CD4-positive, alpha-beta T cell (primary cell): ENCODE data around the gene DYNC1I2. TPM values are rescaled to one million over a fixed set of nuclear protein-coding genes. Genes with fewer than 3 reads are reported as not detected.

Source experiments
- ATAC-seq: fragments of 200-7000 bp; cut with Tn5 transposase; one replicate; pipeline ENCODE4 v1.10.0; 2022; ENCODE audit warnings: mild to moderate bottlenecking; ENCODE audit not compliant: poor library complexity
- CTCF ChIA-PET: fragments of 350-600 bp; sonication (Branson Sonifier 250); formaldehyde crosslinking; loops from one replicate; lab custom pipeline; 2021; ENCODE audit warnings: antibody characterized with exemption, inconsistent platforms; lab: Charles Lee
- POLR2A ChIA-PET: fragments of 350-600 bp; sonication (Branson Sonifier 250); formaldehyde crosslinking; loops from one replicate; lab custom pipeline; 2021; ENCODE audit warnings: antibody characterized with exemption, inconsistent platforms; lab: Charles Lee
- DNase-seq, 14 experiments: peaks; one replicate each; pipeline ENCODE4 v3.0.0-alpha.2; 2013 to 2020; ENCODE audit warnings: mixed read lengths in 2 of 14
- H3K27ac ChIP-seq, 2 donors: one replicate each; pipeline versions ENCODE4 v1.5.1 to v1.7.0; 2013; ENCODE audit warnings: low read length in 2 of 2, low read depth in 1 of 2, mild to moderate bottlenecking in 1 of 2
- H3K27me3 ChIP-seq, 2 experiments: 1 replicate in 1 of 2; 2 replicates in 1 of 2; pipeline versions ENCODE4 v1.6.1 to v1.7.0; 2013; ENCODE audit warnings: low read length in 2 of 2, control low read depth in 1 of 2, mild to moderate bottlenecking in 1 of 2, moderate library complexity in 1 of 2; ENCODE audit not compliant: insufficient read depth in 2 of 2, control insufficient read depth in 1 of 2
- H3K36me3 ChIP-seq: one replicate; pipeline ENCODE4 v1.6.1; 2013; ENCODE audit warnings: low read length, control low read depth; ENCODE audit not compliant: insufficient read depth
- H3K4me1 ChIP-seq: one replicate; pipeline ENCODE4 v1.6.1; 2013; ENCODE audit warnings: low read length, control low read depth; ENCODE audit not compliant: insufficient read depth
- H3K4me3 ChIP-seq: one replicate; pipeline ENCODE4 v1.5.1; 2013; ENCODE audit warnings: mild to moderate bottlenecking, low read length, moderate library complexity
- H3K9me3 ChIP-seq, 2 experiments: 1 replicate in 1 of 2; 2 replicates in 1 of 2; pipeline versions ENCODE4 v1.6.1 to v1.7.0; 2013; ENCODE audit warnings: low read length in 2 of 2, mild to moderate bottlenecking in 2 of 2, control low read depth in 1 of 2, moderate library complexity in 1 of 2; ENCODE audit not compliant: control insufficient read depth in 1 of 2, insufficient read depth in 1 of 2
- H3K27ac Mint-ChIP-seq: one replicate; pipeline ENCODE4 v1.8.0; 2020; ENCODE audit warnings: mixed read lengths
- H3K27me3 Mint-ChIP-seq: one replicate; pipeline ENCODE4 v1.8.0; 2021; ENCODE audit warnings: mixed read lengths
- H3K36me3 Mint-ChIP-seq: one replicate; pipeline ENCODE4 v1.8.0; 2021; ENCODE audit warnings: low read depth, mixed read lengths
- H3K4me1 Mint-ChIP-seq: one replicate; pipeline ENCODE4 v1.8.0; 2021; ENCODE audit warnings: low read depth, mixed read lengths
- H3K4me3 Mint-ChIP-seq: one replicate; pipeline ENCODE4 v1.8.0; 2020; ENCODE audit warnings: mild to moderate bottlenecking, mixed read lengths
- H3K9me3 Mint-ChIP-seq: one replicate; pipeline ENCODE4 v1.8.0; 2020; ENCODE audit warnings: mixed read lengths
- CTCF ChIP-seq: fragments of 200-600 bp; IDR thresholded peaks from one replicate; pipeline ENCODE4 v1.8.0; 2022; ENCODE audit warnings: antibody characterized with exemption, mild to moderate bottlenecking
- intact Hi-C, 2 experiments: fragments of 100-400 bp; cut with DNase I in 1 of 2; cut with micrococcal nuclease in 1 of 2; formaldehyde crosslinking; loops; one replicate each; pipeline versions ENCODE4 v1.15.1 to v1.9.0; 2023 to 2025; cut with DNase I, micrococcal nuclease
- total RNA-seq, 174 experiments: library from RNA in 2 of 174; stranded (reverse) in 2 of 174; gene quantifications; one replicate each; pipeline ENCODE4 v1.2.3 and lab custom pipeline; 2021 to 2026

The DYNC1I2 gene
- total RNA-seq, 2 experiments from 2014 or later = 10.5 to 11.6 TPM

- Mint-ChIP-seq H3K36me3 (peaks cover 47% of the 10 kb centered on the region), H3K4me3 (no peak overlapping the region), H3K27me3 (no peaks in the 10 kb centered on the region), H3K4me1 (no peaks in the 10 kb centered on the region), H3K27ac (no peak overlapping the region), H3K9me3 (no peaks in the 10 kb centered on the region)
- H3K27me3 ChIP-seq = no peaks in the 10 kb centered on the region
- DNase-seq (no peak), ATAC-seq (no peak)
- ChIA-PET POLR2A (interaction anchor here (0.5 kb wide), 1 partner anchor 53 kb away, joined by 3 read pairs; no protein-coding TSS in a partner anchor), CTCF (interaction anchor here (0.6 kb wide), 1 partner anchor 280 kb away, joined by 3 read pairs; no protein-coding TSS in a partner anchor)
- no peak for TF ChIP-seq CTCF
- H3K4me1 ChIP-seq = no peaks in the 10 kb centered on the region
- H3K9me3 ChIP-seq = peaks cover 0 to 25% of the 10 kb centered on the region in 2 experiments
- no peak overlapping the region for H3K27ac ChIP-seq
- intact Hi-C loops = no loop called here
- no peak overlapping the region for H3K4me3 ChIP-seq
- no peaks in the 10 kb centered on the region for H3K36me3 ChIP-seq
Observed at GRCh38 chr2:171778515-171778914, 91.2 kb downstream of the DYNC1I2 start.

GRCh38 chr2:171785450-171785849 lies 98.2 kb downstream of the DYNC1I2 start:
- Histone ChIP-seq H3K36me3 (peaks cover 52% of the 10 kb centered on the region), H3K27me3 (no peaks in the 10 kb centered on the region), H3K4me1 (no peaks in the 10 kb centered on the region), H3K9me3 (no peaks in the 10 kb centered on the region), H3K4me3 (no peak overlapping the region), H3K27ac (no peak overlapping the region)
- CTCF ChIA-PET = no interaction called here
- no peak overlapping the region for H3K4me3 Mint-ChIP-seq
- no peaks in the 10 kb centered on the region for H3K4me1 Mint-ChIP-seq
- ATAC-seq (no peak), DNase-seq (no peak)
- H3K27ac Mint-ChIP-seq = no peak overlapping the region
- intact Hi-C loops = no loop called here
- no peaks in the 10 kb centered on the region for H3K9me3 Mint-ChIP-seq
- H3K36me3 Mint-ChIP-seq = peaks cover 85% of the 10 kb centered on the region
- H3K27me3 Mint-ChIP-seq = no peaks in the 10 kb centered on the region
- POLR2A ChIA-PET = no interaction called here
- TF ChIP-seq CTCF = no peak

- Mint-ChIP-seq H3K4me3 (no peak overlapping the region), H3K9me3 (no peaks in the 10 kb centered on the region), H3K27me3 (no peaks in the 10 kb centered on the region), H3K36me3 (peaks cover 90% of the 10 kb centered on the region), H3K27ac (no peak overlapping the region), H3K4me1 (no peaks in the 10 kb centered on the region)
- Histone ChIP-seq H3K4me1 (no peaks in the 10 kb centered on the region), H3K4me3 (no peak overlapping the region), H3K27me3 (no peaks in the 10 kb centered on the region), H3K9me3 (no peaks in the 10 kb centered on the region), H3K36me3 (peaks cover 67% of the 10 kb centered on the region), H3K27ac (no peak overlapping the region)
- CTCF ChIA-PET = interaction anchor here (0.5 kb wide), 1 partner anchor 943 kb away, joined by 3 read pairs; no protein-coding TSS in a partner anchor
- intact Hi-C loops = no loop called here
- ATAC-seq (no peak), DNase-seq (no peak)
- POLR2A ChIA-PET = no interaction called here
- no peak for TF ChIP-seq CTCF
Observed at GRCh38 chr2:171787333-171788072, 100.2 kb downstream of the DYNC1I2 start.
